ENCODE data around the gene RAD51B.
A peak's percentile ranks its signal among the peaks of the same experiment; 100 is the strongest.
"Not testable (repeated sequence)": the region's sequence is repeated elsewhere in the genome, so short reads cannot be mapped to it uniquely, and the experiment has no call there.

The RAD51B gene

GRCh38 chr14:68211886-68212285, 392.3 kb downstream of the RAD51B start:
- DNase-seq (ENCODE audit: low read depth in 2 of 2): no peak

DNA sequence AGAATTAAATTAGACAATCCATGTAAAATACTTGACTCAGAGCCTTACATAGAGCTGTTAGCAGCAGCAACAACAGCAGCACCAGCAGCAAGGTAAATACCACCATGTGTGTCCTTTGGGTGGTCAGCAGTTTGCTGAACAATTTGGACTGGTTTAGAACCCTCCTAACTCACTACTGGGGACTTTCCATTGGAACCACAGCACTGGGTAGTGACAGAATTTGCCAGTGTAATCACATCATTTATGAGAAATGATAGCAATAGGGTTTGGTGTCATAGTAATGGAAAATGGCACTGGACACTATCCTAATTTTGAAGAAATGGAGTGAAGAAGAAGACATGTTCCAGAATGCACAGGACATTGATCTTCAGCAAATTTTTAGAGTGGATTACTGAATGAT, 392.8 kb downstream of the RAD51B start:
- DNase-seq (ENCODE audit: low read depth in 2 of 2): no peak

DNA sequence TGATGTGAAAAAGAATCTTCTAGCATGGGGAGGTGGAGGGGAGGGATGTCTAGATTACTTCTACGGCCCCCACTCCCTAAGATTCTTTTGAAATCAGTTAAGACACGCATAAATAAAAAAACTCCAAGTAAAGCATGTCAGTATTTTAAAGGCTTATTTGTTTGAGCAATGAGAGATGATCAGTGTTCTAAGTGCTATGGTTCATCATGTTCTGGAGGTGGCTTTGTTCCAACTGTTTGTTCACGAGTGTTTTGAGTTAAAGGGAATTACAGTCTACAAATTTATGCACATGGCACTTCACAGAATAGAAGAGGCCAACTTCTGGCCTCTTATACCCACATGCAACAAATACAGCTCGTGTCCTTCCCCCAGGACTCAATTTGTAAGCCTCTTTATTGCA, 394.9 kb downstream of the RAD51B start:
- no peak for DNase-seq (ENCODE audit: low read depth in 2 of 2)

DNA sequence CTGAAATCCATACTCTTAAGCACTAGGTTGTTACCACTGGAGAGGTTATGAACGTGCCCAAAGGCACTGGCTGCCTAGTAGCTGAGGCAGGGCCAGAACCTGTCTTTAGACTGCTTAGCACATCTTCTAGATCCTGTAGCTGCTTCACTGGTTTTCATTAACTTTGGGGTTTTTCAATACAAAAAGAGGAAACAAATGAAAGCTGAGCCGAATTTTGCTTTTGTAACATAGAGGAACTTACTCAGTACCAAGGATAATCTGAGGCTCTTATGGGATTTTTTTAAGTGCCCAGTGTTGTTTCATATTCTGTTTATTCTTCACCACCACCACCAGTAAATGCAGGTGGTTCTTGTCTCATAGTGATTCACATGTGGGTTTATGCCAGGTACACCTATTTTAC, 396.1 kb downstream of the RAD51B start:
- no peak for DNase-seq (ENCODE audit: low read depth in 2 of 2)

DNA sequence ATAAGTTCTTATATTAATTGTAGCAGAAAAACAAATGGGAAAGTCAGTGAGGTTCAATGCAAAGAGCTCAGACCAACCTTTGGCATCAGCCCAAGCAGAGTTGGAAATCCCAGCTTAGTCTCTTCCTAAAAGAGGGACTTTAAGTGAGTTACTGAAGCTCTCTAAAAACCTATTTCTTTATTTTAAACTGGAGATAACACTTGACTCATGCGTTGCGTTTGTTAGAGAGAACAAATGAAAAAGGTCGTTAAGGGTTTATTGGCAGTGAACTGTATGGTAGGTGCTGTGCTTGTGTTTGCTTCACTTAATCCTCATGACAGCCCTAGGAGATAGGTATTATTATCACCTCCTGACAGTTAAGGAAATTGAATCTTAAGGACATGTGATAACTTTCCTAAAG, 396.5 kb downstream of the RAD51B start:
- no peak for DNase-seq (ENCODE audit: low read depth in 2 of 2)

DNA sequence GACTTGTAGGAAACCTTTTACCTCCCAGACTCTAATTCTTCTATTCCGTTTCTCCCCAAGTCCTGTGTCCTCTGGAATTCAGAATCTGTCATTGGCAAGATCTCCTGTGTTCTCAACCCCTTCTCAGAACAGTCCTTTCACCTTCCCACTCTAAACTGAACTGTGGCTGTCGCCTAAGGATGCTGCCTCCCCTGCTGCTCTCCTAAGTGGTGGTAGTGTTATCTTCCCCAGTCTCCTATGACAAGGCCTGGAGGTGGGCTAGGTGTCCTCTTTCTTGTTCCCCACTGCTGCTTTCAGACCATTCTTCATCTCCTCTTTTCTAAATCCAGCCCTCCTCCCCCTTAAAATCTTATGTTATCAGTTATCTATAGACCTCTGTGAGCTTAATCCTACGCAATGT, 397.4 kb downstream of the RAD51B start:
- DNase-seq (ENCODE audit: low read depth in 2 of 2): no peak

DNA sequence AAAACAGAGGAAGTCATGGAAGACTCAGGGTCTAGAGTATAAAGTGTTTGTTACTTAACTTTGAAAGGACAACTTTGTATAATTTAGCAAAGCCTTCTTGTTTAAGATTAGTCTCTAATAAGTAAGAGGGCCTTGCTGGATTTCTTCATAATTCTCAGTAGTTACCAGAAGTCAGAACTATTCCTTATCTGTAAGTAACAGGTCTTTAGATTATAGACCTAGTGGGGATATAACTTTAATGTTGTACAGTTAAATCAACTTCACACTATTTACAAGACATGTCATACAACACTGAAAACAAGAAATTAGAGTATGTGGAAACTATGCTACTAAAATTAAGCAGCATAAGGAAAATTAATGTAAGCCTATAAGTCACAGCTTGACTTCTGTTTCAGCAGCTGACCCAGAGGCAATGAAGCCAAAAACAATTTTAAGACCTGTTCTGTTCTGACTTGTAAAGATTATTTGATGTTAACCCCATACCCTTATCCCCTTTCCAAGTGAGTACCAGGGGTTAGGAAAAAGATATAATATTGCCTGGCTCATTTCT, 398.3 kb downstream of the RAD51B start:
- no peak for DNase-seq (ENCODE audit: low read depth in 2 of 2)

DNA sequence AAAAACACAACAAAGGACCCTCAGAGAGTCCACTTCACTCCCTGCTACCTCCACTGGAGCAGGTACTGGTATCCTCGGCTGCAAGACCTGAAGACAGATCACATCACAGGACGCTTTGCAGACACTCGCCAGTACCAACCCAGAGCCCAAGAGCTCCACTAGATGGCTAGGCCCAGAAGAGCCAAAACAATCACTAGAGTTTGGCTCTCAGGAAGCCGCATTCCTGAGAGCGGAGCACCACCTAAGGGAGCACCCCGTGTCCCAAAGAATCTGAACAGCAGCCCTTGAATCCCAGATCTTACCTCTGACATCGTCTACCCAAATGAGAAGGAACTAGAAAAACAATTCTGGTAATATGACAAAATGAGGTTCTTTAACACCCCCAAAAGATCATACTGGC, 399.8 kb downstream of the RAD51B start:
- no peak for DNase-seq (ENCODE audit: low read depth in 2 of 2)

DNA sequence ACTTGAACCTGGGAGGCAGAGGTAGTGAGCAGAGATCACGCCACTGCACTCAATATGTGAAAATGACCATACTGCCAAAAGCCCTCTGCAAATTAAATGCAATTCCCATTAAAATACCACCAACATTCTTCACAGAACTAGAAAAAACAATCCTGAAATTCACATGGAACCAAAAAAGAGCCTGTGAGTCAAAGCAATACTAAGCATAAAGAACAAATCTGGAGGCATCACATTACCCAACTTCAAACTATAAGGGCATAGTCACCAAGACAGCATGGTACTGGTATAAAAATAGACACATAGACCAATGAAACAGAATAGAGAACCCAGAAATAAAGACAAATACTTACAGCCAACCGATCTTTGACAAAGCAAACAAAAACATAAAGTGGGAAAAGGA, 401.5 kb downstream of the RAD51B start:
- DNase-seq (ENCODE audit: low read depth in 2 of 2): not testable (repeated sequence)

- DNase-seq (ENCODE audit: low read depth in 2 of 2): no peak
Measured at GRCh38 chr14:68222154-68222553, 402.6 kb downstream of the RAD51B start.

DNA sequence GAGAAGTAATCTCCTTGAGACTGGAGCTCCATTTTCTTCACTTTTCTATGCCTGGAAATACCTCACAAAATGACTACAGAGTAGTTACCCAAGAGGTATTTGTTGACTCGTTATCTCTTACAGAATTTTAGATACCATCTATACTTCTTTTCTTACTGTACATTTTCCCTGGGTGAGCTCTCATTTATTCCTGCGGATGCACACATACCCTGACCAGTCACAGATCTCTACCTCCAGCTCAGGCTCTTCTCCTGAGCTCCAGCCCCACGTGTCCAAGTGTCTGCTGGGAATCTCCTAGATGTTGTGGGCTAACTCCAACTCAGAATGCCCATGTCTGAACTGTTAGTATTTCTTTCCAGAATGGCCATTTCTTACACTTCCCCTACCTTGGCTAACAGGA, 403.1 kb downstream of the RAD51B start:
- DNase-seq (ENCODE audit: low read depth in 2 of 2): no peak

GRCh38 chr14:68223631-68224030, 404.1 kb downstream of the RAD51B start:
- no peak for DNase-seq (ENCODE audit: low read depth in 2 of 2)

GRCh38 chr14:68225321-68225720, 405.7 kb downstream of the RAD51B start:
- no peak for DNase-seq (ENCODE audit: low read depth in 2 of 2)

DNA sequence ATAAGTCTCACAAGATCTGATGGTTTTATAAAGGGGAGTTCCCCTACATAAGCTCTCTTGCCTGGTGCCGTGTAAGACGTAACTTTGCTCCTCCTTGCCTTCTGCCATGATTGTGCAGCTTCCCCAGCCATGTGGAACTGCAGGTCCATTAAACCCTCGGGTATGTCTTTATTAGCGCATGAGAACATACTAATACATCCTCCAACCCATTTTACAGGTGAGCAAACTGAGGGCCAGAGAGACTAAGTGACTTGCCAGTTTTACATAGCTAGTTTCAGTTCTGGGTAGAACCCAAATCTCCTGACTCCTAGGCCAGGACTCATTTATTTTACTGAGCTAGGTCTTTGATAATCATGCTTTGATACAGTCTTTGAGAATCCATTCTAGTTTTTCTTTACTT, 406.9 kb downstream of the RAD51B start:
- DNase-seq (ENCODE audit: low read depth in 2 of 2): no peak

GRCh38 chr14:68228656-68229055, 409.1 kb downstream of the RAD51B start:
- DNase-seq (ENCODE audit: low read depth in 2 of 2): no peak

DNA sequence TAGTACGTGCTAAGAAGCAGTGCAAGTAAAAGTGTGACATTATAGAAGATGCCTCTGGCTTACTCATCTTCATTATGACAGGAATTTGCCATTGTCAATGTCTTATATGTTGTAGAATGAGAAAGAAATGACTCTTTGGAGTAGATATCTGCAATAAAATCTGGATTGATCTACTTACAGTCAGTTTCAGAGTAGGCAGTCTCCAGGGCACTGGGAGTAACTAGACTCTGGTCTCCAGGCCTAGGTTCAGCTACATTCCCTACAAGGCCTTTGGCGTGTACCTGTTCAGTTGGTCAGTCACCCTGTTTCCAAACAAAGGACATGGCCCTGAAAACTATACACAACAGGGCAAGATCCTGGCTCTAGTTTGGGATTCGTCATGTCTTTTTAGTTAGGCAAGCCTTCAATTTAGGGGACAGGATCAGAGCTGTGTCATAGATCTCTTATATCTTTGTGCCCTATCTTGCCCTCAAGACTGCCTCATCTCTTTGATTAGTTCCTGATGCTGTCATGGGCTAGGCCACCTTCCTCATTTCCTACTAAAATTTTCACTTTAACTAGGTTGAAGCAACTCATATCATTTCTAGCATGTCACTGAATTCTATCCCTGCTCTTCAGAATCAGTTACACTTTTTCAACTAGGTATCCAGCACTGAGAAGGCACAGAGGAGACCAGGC, 410.0 kb downstream of the RAD51B start:
- DNase-seq (ENCODE audit: low read depth in 2 of 2): no peak

- DNase-seq (ENCODE audit: low read depth in 2 of 2): no peak
Measured at GRCh38 chr14:68230202-68230949, 410.8 kb downstream of the RAD51B start.

- no peak for DNase-seq (ENCODE audit: low read depth in 2 of 2)
Measured at GRCh38 chr14:68230950-68231717, 411.6 kb downstream of the RAD51B start.

GRCh38 chr14:68231898-68232297, 412.3 kb downstream of the RAD51B start:
- no peak for DNase-seq (ENCODE audit: low read depth in 2 of 2)

- DNase-seq (ENCODE audit: low read depth in 2 of 2): peak; percentile 8 to 11
Measured at GRCh38 chr14:68232300-68233055, 412.9 kb downstream of the RAD51B start.

DNA sequence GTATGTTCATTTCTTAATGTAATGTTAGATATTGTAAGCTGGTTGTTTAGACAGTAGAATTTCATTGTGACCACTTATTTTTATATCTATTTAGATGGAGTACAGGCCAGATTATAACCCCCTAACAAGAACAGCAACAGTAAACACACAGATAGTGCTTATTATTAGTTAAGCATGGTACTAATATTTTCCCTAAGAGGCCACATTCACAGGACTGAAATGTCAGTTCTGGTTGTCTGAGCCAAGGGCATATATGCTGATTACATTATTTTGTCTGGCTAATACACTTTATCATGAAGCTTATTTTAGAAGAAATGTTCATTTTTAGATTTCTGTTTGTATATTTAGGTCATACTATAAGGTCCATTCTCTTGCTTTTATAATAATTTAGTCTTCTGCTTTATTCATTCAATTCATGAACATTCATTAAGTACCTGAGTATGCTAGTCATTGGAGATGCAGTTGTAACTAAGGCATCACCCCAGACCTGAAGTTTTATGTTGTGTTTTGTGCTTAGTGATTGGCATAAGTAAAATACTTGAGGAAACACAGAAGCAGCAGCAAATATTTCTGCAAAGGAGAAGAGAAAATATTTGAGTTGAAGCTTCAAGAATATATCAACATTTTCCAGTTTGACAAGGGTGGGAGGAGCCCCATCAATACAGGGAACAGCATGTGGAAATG, 413.7 kb downstream of the RAD51B start:
- no peak for DNase-seq (ENCODE audit: low read depth in 2 of 2)

Data from stimulated activated CD8-positive, alpha-beta memory T cell treated with anti-CD3 and anti-CD28 coated beads, Interleukin-2, amount 100 ng/mL, for 48 hours (primary cell).